ENCODE results near the gene ILRUN. TPM values are rescaled to one million over a fixed set of nuclear protein-coding genes. Genes with fewer than 3 reads are reported as not detected.
A peak's percentile ranks its signal among the peaks of the same experiment; 100 is the strongest.

Gene ILRUN
- total RNA-seq, 1 experiment from 2014 or later, result 62.8 TPM

DNA sequence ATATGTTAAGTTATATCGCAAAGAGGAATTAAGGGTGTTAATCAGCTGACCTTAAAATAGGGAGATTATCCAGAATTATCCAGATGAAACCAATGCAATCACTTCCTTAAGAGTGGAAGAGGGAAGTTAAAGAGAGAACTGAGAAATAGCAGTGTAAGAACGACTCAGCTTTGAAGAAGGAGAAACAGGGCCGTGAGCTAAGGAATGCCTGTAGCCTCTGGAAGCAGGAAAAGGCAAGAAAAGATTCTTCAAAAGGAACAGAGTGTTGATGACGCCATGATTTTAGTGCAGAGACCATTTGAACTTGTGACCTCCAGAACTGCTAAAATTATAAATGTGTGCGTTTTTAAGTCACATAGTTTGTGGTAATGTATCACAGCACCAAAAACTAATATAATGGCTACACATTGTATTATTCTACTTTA is 32.7 kb downstream of the ILRUN start:
- POLR2A ChIA-PET, result no interaction called here
- CTCF ChIA-PET, result no interaction called here
- H3K9me3 ChIP-seq (ENCODE audit: control insufficient read depth, insufficient read depth, low read depth, low read length), result no peaks in the 10 kb centered on the region
- intact Hi-C loops (cut with micrococcal nuclease; ENCODE audit: unreplicated experiment), result no loop called here
- DNase-seq (ENCODE audit: low read depth, low spot score) (no peak), ATAC-seq (no peak)
- no peaks in the 10 kb centered on the region for H3K36me3 ChIP-seq (ENCODE audit: control insufficient read depth, insufficient read depth, low read length)
- peak overlapping the region; percentile 23; the same call in 1 of the 2 replicates for H3K27ac ChIP-seq (ENCODE audit: low read length)
- no TSS peak for BruUV-seq (replicated peaks)
- TF ChIP-seq POLR2AphosphoS5 (IDR thresholded peaks at IDR 0.05; ENCODE audit: low read depth, low read length), result no peak
- no peak for TF ChIP-seq TCF7L2 (IDR thresholded peaks at IDR 0.05; ENCODE audit: low read depth, low read length)
- TF ChIP-seq CTCF (IDR thresholded peaks at IDR 0.05), result no peak
- TF ChIP-seq SIN3A (IDR thresholded peaks at IDR 0.05; ENCODE audit: borderline replicate concordance, insufficient read depth, low read depth, low read length), result no peak
- TF ChIP-seq REST (IDR thresholded peaks at IDR 0.05; ENCODE audit: insufficient read depth in 1 of 2, low read depth in 2 of 2, low read length in 1 of 2), result no peak
- H3K4me1 ChIP-seq (ENCODE audit: control insufficient read depth, insufficient read depth, low read length), result peaks cover 10% of the 10 kb centered on the region
- in situ Hi-C loops (cut with HindIII; ENCODE audit: low pct_unique_long_range_greater_than_20kb, low sequenced_read_pairs), result no loop called here
- H3K27me3 ChIP-seq (ENCODE audit: control insufficient read depth, insufficient read depth, low read length), result no peaks in the 10 kb centered on the region
- H3K4me3 ChIP-seq (ENCODE audit: low read depth in 2 of 2, low read length in 2 of 2), result no peak overlapping the region

GRCh38 chr6:34663371-34663770 is 33.2 kb downstream of the ILRUN start:
- ChIA-PET POLR2A (no interaction called here), CTCF (no interaction called here)
- intact Hi-C loops (cut with micrococcal nuclease; ENCODE audit: unreplicated experiment), result no loop called here
- TF ChIP-seq REST (IDR thresholded peaks at IDR 0.05; ENCODE audit: insufficient read depth in 1 of 2, low read depth in 2 of 2, low read length in 1 of 2) (no peak), CTCF (IDR thresholded peaks at IDR 0.05) (no peak), POLR2AphosphoS5 (IDR thresholded peaks at IDR 0.05; ENCODE audit: low read depth, low read length) (no peak), SIN3A (IDR thresholded peaks at IDR 0.05; ENCODE audit: borderline replicate concordance, insufficient read depth, low read depth, low read length) (no peak), TCF7L2 (IDR thresholded peaks at IDR 0.05; ENCODE audit: low read depth, low read length) (no peak)
- H3K4me1 ChIP-seq (ENCODE audit: control insufficient read depth, insufficient read depth, low read length), result peaks cover 14% of the 10 kb centered on the region
- H3K36me3 ChIP-seq (ENCODE audit: control insufficient read depth, insufficient read depth, low read length), result no peaks in the 10 kb centered on the region
- in situ Hi-C loops (cut with HindIII; ENCODE audit: low pct_unique_long_range_greater_than_20kb, low sequenced_read_pairs), result no loop called here
- no peaks in the 10 kb centered on the region for H3K27me3 ChIP-seq (ENCODE audit: control insufficient read depth, insufficient read depth, low read length)
- no peak for ATAC-seq
- DNase-seq (ENCODE audit: low read depth, low spot score), result no peak
- H3K4me3 ChIP-seq (ENCODE audit: low read depth in 2 of 2, low read length in 2 of 2), result no peak overlapping the region
- BruUV-seq (replicated peaks), result no TSS peak
- H3K27ac ChIP-seq (ENCODE audit: low read length), result no peak overlapping the region
- H3K9me3 ChIP-seq (ENCODE audit: control insufficient read depth, insufficient read depth, low read depth, low read length), result no peaks in the 10 kb centered on the region

Data from Panc1 (cell line).